ENCODE measurements around the gene SPAG16. TPM values are rescaled to one million over a fixed set of nuclear protein-coding genes. Genes with fewer than 3 reads are reported as not detected.

SPAG16 gene
- total RNA-seq, 3 donors from 2014 or later: 25.3 to 42.0 (median 41.7) TPM

DNA sequence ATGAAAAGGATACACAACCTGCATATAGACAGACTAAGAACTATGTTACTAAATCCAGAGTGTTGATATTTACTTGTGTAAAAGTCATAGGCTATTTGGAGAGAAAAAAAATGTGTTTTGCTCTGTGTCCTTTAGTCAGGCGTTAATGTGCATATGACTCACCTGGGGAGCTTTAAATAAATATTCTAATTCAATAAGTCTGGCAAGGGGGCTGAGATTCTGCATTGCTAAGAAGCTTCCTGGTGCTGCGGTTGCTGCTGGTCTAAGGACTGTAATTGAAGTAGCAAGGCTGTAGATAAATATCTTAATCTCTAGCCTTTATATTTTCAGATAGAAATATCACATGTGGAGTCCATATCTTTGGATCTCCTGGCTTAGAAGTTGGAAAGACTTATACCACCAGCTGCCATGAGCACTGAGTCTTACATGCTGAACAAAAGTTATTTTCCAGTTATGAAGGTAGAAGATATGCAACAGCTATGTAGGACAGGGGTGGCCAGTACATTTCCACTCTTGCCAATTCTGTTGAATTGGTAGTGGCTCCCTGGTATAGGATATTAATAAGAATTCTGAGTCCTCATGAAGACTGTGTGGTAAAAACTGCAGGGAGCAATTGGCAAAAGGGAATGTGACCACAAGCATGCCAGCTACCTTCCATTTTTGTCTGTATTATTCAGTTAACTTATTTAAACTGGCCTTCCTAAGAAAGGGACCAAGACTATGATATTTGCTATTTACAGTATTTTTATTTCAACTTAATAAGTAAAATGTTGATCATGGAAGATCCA is 4.8 kb downstream of the SPAG16 start:
- Histone ChIP-seq H3K27ac (no peak overlapping the region), H3K4me1 (peaks cover 0 to 7% of the 10 kb centered on the region in 2 donors), H3K9me3 (no peaks in the 10 kb centered on the region), H3K4me3 (no peak overlapping the region), H3K36me3 (no peaks in the 10 kb centered on the region), H3K27me3 (no peaks in the 10 kb centered on the region)
- TF ChIP-seq, protein P1, sequence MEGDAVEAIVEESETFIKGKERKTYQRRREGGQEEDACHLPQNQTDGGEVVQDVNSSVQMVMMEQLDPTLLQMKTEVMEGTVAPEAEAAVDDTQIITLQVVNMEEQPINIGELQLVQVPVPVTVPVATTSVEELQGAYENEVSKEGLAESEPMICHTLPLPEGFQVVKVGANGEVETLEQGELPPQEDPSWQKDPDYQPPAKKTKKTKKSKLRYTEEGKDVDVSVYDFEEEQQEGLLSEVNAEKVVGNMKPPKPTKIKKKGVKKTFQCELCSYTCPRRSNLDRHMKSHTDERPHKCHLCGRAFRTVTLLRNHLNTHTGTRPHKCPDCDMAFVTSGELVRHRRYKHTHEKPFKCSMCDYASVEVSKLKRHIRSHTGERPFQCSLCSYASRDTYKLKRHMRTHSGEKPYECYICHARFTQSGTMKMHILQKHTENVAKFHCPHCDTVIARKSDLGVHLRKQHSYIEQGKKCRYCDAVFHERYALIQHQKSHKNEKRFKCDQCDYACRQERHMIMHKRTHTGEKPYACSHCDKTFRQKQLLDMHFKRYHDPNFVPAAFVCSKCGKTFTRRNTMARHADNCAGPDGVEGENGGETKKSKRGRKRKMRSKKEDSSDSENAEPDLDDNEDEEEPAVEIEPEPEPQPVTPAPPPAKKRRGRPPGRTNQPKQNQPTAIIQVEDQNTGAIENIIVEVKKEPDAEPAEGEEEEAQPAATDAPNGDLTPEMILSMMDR (IDR thresholded peaks at IDR 0.05): no peak
- no peak for TF ChIP-seq POLR2A (IDR thresholded peaks at IDR 0.05)
- no peak for TF ChIP-seq POLR2AphosphoS5 (IDR thresholded peaks at IDR 0.05)
- DNase-seq (ENCODE audit: low spot score in 2 of 2): no peak
- intact Hi-C loops (cut with DNase I; ENCODE audit: low total_unique reads): no loop called here

GRCh38 chr2:213290501-213290900 is 6.2 kb downstream of the SPAG16 start:
- DNase-seq (ENCODE audit: low spot score in 2 of 2): no peak
- intact Hi-C loops (cut with DNase I; ENCODE audit: low total_unique reads): no loop called here
- Histone ChIP-seq H3K36me3 (no peaks in the 10 kb centered on the region), H3K4me1 (peaks cover 0 to 3% of the 10 kb centered on the region in 2 donors), H3K9me3 (no peaks in the 10 kb centered on the region), H3K27ac (no peak overlapping the region), H3K27me3 (no peaks in the 10 kb centered on the region), H3K4me3 (no peak overlapping the region)
- TF ChIP-seq POLR2A (IDR thresholded peaks at IDR 0.05): no peak
- TF ChIP-seq, protein P1 (IDR thresholded peaks at IDR 0.05): no peak
- no peak for TF ChIP-seq POLR2AphosphoS5 (IDR thresholded peaks at IDR 0.05)

DNA sequence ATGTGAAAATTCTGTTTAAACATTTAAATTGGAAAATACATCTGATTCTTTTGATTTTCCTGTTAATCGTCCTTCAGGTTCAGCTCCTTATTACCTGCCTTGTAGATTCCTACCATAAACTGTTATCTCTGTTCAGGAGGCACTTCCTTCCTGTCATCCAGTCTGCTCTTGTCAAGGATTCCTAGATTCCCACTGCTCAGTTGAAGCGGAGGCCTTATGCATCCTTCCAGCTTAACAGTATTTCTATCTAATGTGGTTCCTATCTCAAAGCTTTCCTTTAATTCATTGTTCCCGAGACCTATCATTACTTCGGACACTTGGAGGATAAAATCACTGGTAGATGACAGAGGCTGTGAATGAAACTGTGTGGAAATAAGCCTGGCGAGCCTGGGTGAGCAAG is 12.0 kb downstream of the SPAG16 start:
- Histone ChIP-seq H3K27ac (no peak overlapping the region), H3K4me3 (no peak overlapping the region), H3K9me3 (no peaks in the 10 kb centered on the region), H3K27me3 (no peaks in the 10 kb centered on the region), H3K4me1 (no peaks in the 10 kb centered on the region), H3K36me3 (no peaks in the 10 kb centered on the region)
- DNase-seq (ENCODE audit: low spot score in 2 of 2): no peak
- intact Hi-C loops (cut with DNase I; ENCODE audit: low total_unique reads): no loop called here
- TF ChIP-seq POLR2A (IDR thresholded peaks at IDR 0.05) (no peak), POLR2AphosphoS5 (IDR thresholded peaks at IDR 0.05) (no peak)
- TF ChIP-seq, protein P1 (IDR thresholded peaks at IDR 0.05): no peak

GRCh38 chr2:213306316-213306942 is 22.2 kb downstream of the SPAG16 start:
- H3K4me1 ChIP-seq: no peaks in the 10 kb centered on the region
- H3K4me3 ChIP-seq: no peak overlapping the region
- intact Hi-C loops (cut with DNase I; ENCODE audit: low total_unique reads): no loop called here
- no peak overlapping the region for H3K27ac ChIP-seq
- no peaks in the 10 kb centered on the region for H3K36me3 ChIP-seq
- TF ChIP-seq POLR2A (IDR thresholded peaks at IDR 0.05): no peak
- TF ChIP-seq POLR2AphosphoS5 (IDR thresholded peaks at IDR 0.05): no peak
- peaks cover 17 to 39% of the 10 kb centered on the region in 2 donors for H3K9me3 ChIP-seq
- no peak for DNase-seq (ENCODE audit: low spot score in 2 of 2)
- H3K27me3 ChIP-seq: no peaks in the 10 kb centered on the region

GRCh38 chr2:213315168-213315876 is 31.1 kb downstream of the SPAG16 start:
- H3K27ac ChIP-seq: no peak overlapping the region
- no peak overlapping the region for H3K4me3 ChIP-seq
- H3K36me3 ChIP-seq: no peaks in the 10 kb centered on the region
- no peaks in the 10 kb centered on the region for H3K27me3 ChIP-seq
- no peak for DNase-seq (ENCODE audit: low spot score in 2 of 2)
- H3K4me1 ChIP-seq: no peaks in the 10 kb centered on the region
- intact Hi-C loops (cut with DNase I; ENCODE audit: low total_unique reads): no loop called here
- TF ChIP-seq POLR2A (IDR thresholded peaks at IDR 0.05) (no peak), POLR2AphosphoS5 (IDR thresholded peaks at IDR 0.05) (no peak)
- TF ChIP-seq, protein P1 (IDR thresholded peaks at IDR 0.05): no peak
- no peaks in the 10 kb centered on the region for H3K9me3 ChIP-seq

Data from breast epithelium (tissue), 4 donors.